Measurements from ENCODE around the gene FOCAD.

DNA sequence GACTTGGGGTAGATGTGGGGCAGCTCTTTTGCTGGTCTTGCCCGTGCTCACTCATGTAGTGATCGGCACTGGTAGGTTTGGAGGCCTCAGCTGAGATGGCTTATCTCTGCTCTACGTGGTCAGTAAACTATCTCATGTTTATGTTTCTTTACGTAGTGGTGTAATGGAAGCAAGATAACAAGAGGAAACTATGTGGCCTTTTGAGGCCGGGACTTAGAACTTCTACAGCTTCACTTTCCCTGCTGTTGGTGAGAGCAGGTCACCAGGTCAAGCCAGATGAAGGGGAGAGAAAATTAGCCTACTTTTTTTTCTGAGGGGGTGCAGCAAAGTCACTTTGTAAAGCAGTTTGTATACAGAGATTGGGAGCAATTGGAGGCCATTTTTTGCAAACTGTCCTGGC is 8.5 kb downstream of the FOCAD start:
- TF ChIP-seq, protein P1, sequence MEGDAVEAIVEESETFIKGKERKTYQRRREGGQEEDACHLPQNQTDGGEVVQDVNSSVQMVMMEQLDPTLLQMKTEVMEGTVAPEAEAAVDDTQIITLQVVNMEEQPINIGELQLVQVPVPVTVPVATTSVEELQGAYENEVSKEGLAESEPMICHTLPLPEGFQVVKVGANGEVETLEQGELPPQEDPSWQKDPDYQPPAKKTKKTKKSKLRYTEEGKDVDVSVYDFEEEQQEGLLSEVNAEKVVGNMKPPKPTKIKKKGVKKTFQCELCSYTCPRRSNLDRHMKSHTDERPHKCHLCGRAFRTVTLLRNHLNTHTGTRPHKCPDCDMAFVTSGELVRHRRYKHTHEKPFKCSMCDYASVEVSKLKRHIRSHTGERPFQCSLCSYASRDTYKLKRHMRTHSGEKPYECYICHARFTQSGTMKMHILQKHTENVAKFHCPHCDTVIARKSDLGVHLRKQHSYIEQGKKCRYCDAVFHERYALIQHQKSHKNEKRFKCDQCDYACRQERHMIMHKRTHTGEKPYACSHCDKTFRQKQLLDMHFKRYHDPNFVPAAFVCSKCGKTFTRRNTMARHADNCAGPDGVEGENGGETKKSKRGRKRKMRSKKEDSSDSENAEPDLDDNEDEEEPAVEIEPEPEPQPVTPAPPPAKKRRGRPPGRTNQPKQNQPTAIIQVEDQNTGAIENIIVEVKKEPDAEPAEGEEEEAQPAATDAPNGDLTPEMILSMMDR (conservative IDR thresholded peaks at IDR 0.05): no peak
- no peak for TF ChIP-seq EZH2 (IDR thresholded peaks at IDR 0.05; ENCODE audit: low read depth)
